Measurements from ENCODE around the gene OTOF. TPM values are rescaled to one million over a fixed set of nuclear protein-coding genes. Genes with fewer than 3 reads are reported as not detected.

OTOF gene
- total RNA-seq, 1 experiment from 2014 or later, result not detected

DNA sequence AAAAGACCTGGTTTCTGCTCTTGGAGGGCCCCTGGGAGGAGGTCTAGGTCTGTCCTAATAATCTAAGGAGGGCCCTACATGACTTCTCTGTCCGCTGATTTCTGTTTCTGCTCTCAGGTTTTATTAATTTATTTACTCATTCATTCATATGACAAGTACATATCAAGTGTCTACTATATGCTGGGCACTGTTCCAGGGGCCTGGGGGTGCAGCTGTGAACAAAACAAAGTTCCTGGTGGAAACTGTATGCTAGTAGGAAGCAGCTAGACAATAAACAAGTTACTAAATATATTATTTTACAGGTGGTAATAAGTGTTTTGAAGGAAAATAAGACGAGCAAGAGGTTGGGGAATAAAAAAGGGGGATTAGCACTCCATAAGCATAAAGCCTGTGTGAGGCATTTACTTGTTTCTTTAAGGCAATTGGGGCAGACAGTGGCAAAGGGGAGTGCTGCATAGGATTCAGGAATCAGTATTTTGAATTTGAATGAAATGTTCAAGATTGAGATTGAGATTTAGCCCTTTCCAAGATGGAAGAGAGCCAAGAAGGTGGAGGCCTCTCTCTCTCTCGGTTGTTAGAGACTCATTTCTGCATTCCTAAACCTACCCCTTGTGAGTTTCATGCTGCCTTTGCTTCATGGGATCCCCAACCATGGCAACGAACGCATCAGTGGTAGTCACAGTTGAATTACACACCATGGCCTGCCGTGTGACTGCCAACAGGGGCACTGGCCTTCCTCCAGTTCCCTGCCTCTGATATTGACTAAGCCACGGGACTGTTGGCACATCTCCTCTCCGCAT, 47.9 kb downstream of the OTOF start:
- no peaks in the 10 kb centered on the region for H3K27me3 ChIP-seq (replicated peaks; ENCODE audit: insufficient read depth, low read depth, low read length, poor library complexity)
- no peak overlapping the region for H3K4me3 ChIP-seq (ENCODE audit: low read depth, low read length, poor library complexity, severe bottlenecking)
- H3K27ac ChIP-seq (ENCODE audit: low read depth, low read length, poor library complexity, severe bottlenecking), result no peak overlapping the region
- no peak for DNase-seq (ENCODE audit: low spot score)
- intact Hi-C loops (cut with micrococcal nuclease; ENCODE audit: unreplicated experiment), result no loop called here
- H3K9me3 ChIP-seq (ENCODE audit: low read depth, low read length, poor library complexity, severe bottlenecking), result no peaks in the 10 kb centered on the region
- TF ChIP-seq, protein P1, sequence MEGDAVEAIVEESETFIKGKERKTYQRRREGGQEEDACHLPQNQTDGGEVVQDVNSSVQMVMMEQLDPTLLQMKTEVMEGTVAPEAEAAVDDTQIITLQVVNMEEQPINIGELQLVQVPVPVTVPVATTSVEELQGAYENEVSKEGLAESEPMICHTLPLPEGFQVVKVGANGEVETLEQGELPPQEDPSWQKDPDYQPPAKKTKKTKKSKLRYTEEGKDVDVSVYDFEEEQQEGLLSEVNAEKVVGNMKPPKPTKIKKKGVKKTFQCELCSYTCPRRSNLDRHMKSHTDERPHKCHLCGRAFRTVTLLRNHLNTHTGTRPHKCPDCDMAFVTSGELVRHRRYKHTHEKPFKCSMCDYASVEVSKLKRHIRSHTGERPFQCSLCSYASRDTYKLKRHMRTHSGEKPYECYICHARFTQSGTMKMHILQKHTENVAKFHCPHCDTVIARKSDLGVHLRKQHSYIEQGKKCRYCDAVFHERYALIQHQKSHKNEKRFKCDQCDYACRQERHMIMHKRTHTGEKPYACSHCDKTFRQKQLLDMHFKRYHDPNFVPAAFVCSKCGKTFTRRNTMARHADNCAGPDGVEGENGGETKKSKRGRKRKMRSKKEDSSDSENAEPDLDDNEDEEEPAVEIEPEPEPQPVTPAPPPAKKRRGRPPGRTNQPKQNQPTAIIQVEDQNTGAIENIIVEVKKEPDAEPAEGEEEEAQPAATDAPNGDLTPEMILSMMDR (conservative IDR thresholded peaks at IDR 0.05; ENCODE audit: low read depth, low read length), result no peak
- no peak for TF ChIP-seq EZH2 (IDR thresholded peaks at IDR 0.05; ENCODE audit: borderline replicate concordance, low read depth, low read length, poor library complexity, severe bottlenecking)
- POLR2A ChIA-PET (ENCODE audit: low non-redundant PET), result no interaction called here
- H3K36me3 ChIP-seq (ENCODE audit: insufficient read depth, low read length, poor library complexity, severe bottlenecking), result no peaks in the 10 kb centered on the region
- BruUV-seq (replicated peaks), result no TSS peak
- H3K4me1 ChIP-seq (ENCODE audit: insufficient read depth, low read length, poor library complexity, severe bottlenecking), result no peaks in the 10 kb centered on the region
- CTCF ChIA-PET, result no interaction called here

DNA sequence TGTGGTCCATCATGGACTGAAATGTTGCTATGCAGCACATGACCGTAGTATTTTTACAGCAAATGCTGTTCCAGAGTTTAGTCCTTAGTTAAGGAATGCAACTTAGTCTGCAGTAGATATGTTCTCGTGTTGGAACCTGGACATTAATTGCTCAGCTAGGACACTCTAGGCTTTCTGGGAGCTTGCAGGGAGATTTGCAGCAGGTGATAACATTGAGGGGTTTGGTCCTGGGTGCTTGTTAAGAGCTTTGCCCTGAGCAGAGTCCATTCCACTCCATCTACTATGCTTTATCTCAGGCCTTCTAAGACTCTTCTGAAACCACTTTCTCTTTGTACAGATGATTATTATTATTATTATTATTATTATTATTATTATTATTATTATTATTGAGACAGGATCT, 49.1 kb downstream of the OTOF start:
- intact Hi-C loops (cut with micrococcal nuclease; ENCODE audit: unreplicated experiment), result no loop called here
- H3K4me3 ChIP-seq (ENCODE audit: low read depth, low read length, poor library complexity, severe bottlenecking), result no peak overlapping the region
- H3K27me3 ChIP-seq (replicated peaks; ENCODE audit: insufficient read depth, low read depth, low read length, poor library complexity), result no peaks in the 10 kb centered on the region
- DNase-seq (ENCODE audit: low spot score), result no peak
- no TSS peak for BruUV-seq (replicated peaks)
- CTCF ChIA-PET, result no interaction called here
- no peaks in the 10 kb centered on the region for H3K4me1 ChIP-seq (ENCODE audit: insufficient read depth, low read length, poor library complexity, severe bottlenecking)
- H3K36me3 ChIP-seq (ENCODE audit: insufficient read depth, low read length, poor library complexity, severe bottlenecking), result no peaks in the 10 kb centered on the region
- no peak for TF ChIP-seq EZH2 (IDR thresholded peaks at IDR 0.05; ENCODE audit: borderline replicate concordance, low read depth, low read length, poor library complexity, severe bottlenecking)
- TF ChIP-seq, protein P1 (conservative IDR thresholded peaks at IDR 0.05; ENCODE audit: low read depth, low read length), result no peak
- no peak overlapping the region for H3K27ac ChIP-seq (ENCODE audit: low read depth, low read length, poor library complexity, severe bottlenecking)
- POLR2A ChIA-PET (ENCODE audit: low non-redundant PET), result no interaction called here
- no peaks in the 10 kb centered on the region for H3K9me3 ChIP-seq (ENCODE audit: low read depth, low read length, poor library complexity, severe bottlenecking)

DNA sequence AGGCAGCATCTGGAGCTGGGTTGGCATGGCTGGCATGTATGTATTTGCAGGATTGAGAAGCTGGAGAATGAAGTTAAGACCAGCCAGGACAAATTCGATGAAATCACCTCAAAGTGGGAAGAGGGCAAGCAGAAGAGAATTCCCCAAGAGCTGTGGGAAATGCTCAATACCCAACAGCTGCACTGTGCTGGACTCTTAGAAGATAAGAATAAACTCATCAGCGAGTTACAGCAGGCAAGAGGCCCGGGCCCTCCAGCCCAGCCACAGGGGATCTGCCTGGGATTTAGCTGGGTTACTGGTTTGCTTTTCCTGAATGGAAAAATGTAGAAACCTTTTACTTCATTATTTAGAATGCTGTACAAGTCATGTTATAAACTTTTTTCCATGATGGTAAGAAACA, 53.7 kb downstream of the OTOF start:
- POLR2A ChIA-PET (ENCODE audit: low non-redundant PET), result no interaction called here
- DNase-seq (ENCODE audit: low spot score), result no peak
- Histone ChIP-seq H3K4me1 (ENCODE audit: insufficient read depth, low read length, poor library complexity, severe bottlenecking) (no peaks in the 10 kb centered on the region), H3K36me3 (ENCODE audit: insufficient read depth, low read length, poor library complexity, severe bottlenecking) (no peaks in the 10 kb centered on the region), H3K4me3 (ENCODE audit: low read depth, low read length, poor library complexity, severe bottlenecking) (no peak overlapping the region), H3K27ac (ENCODE audit: low read depth, low read length, poor library complexity, severe bottlenecking) (no peak overlapping the region), H3K27me3 (replicated peaks; ENCODE audit: insufficient read depth, low read depth, low read length, poor library complexity) (no peaks in the 10 kb centered on the region), H3K9me3 (ENCODE audit: low read depth, low read length, poor library complexity, severe bottlenecking) (no peaks in the 10 kb centered on the region)
- CTCF ChIA-PET, result no interaction called here
- intact Hi-C loops (cut with micrococcal nuclease; ENCODE audit: unreplicated experiment), result no loop called here
- BruUV-seq (replicated peaks), result no TSS peak
- TF ChIP-seq, protein P1 (conservative IDR thresholded peaks at IDR 0.05; ENCODE audit: low read depth, low read length), result no peak
- TF ChIP-seq EZH2 (IDR thresholded peaks at IDR 0.05; ENCODE audit: borderline replicate concordance, low read depth, low read length, poor library complexity, severe bottlenecking), result no peak

All from A673 (cell line).